ENCODE measurements around the gene DOCK1. TPM values are rescaled to one million over a fixed set of nuclear protein-coding genes. Genes with fewer than 3 reads are reported as not detected.

Gene DOCK1
- total RNA-seq, 1 experiment from 2014 or later: 40.0 TPM

GRCh38 chr10:126909147-126909546, 3.9 kb downstream of the DOCK1 start:
- intact Hi-C loops (cut with micrococcal nuclease): loop anchor here (10.0 kb wide), 1 partner anchor 136 kb away; no protein-coding TSS in a partner anchor
- ChIA-PET CTCF (interaction anchor here (1.4 to 1.7 kb wide), 2 partner anchors 13 to 20 kb away, joined by 3 to 5 read pairs; no protein-coding TSS in a partner anchor), POLR2A (no interaction called here)
- Mint-ChIP-seq H3K27ac (ENCODE audit: low read depth, unreplicated experiment) (no peak overlapping the region), H3K9me3 (ENCODE audit: unreplicated experiment) (no peaks in the 10 kb centered on the region), H3K4me3 (ENCODE audit: unreplicated experiment) (no peak overlapping the region), H3K27me3 (ENCODE audit: insufficient read depth, unreplicated experiment) (no peaks in the 10 kb centered on the region), H3K4me1 (ENCODE audit: insufficient read depth, unreplicated experiment) (peaks cover 36% of the 10 kb centered on the region), H3K36me3 (ENCODE audit: insufficient read depth, unreplicated experiment) (peaks cover 7% of the 10 kb centered on the region)
- no TSS peak for BruUV-seq (replicated peaks)
- no peak for TF ChIP-seq CTCF (IDR thresholded peaks at IDR 0.05; ENCODE audit: unreplicated experiment)
- DNase-seq (ENCODE audit: unreplicated experiment): no peak

GRCh38 chr10:126910196-126910595, 5.0 kb downstream of the DOCK1 start:
- ChIA-PET CTCF (interaction anchor here (0.6 to 1.7 kb wide), 3 partner anchors 12 to 100 kb away, joined by 3 to 5 read pairs (median 3); no protein-coding TSS in a partner anchor), POLR2A (no interaction called here)
- intact Hi-C loops (cut with micrococcal nuclease): no loop called here
- Mint-ChIP-seq H3K36me3 (ENCODE audit: insufficient read depth, unreplicated experiment) (peaks cover 7% of the 10 kb centered on the region), H3K4me3 (ENCODE audit: unreplicated experiment) (no peak overlapping the region), H3K27me3 (ENCODE audit: insufficient read depth, unreplicated experiment) (no peaks in the 10 kb centered on the region), H3K27ac (ENCODE audit: low read depth, unreplicated experiment) (no peak overlapping the region), H3K4me1 (ENCODE audit: insufficient read depth, unreplicated experiment) (peaks cover 30% of the 10 kb centered on the region), H3K9me3 (ENCODE audit: unreplicated experiment) (no peaks in the 10 kb centered on the region)
- no TSS peak for BruUV-seq (replicated peaks)
- DNase-seq (ENCODE audit: unreplicated experiment): no peak
- TF ChIP-seq CTCF (IDR thresholded peaks at IDR 0.05; ENCODE audit: unreplicated experiment): no peak

GRCh38 chr10:126910798-126911197, 5.6 kb downstream of the DOCK1 start:
- TF ChIP-seq CTCF (IDR thresholded peaks at IDR 0.05; ENCODE audit: unreplicated experiment): no peak
- POLR2A ChIA-PET: no interaction called here
- Mint-ChIP-seq H3K36me3 (ENCODE audit: insufficient read depth, unreplicated experiment) (peaks cover 7% of the 10 kb centered on the region), H3K27ac (ENCODE audit: low read depth, unreplicated experiment) (no peak overlapping the region), H3K27me3 (ENCODE audit: insufficient read depth, unreplicated experiment) (no peaks in the 10 kb centered on the region), H3K4me3 (ENCODE audit: unreplicated experiment) (no peak overlapping the region), H3K9me3 (ENCODE audit: unreplicated experiment) (no peaks in the 10 kb centered on the region), H3K4me1 (ENCODE audit: insufficient read depth, unreplicated experiment) (peaks cover 30% of the 10 kb centered on the region)
- intact Hi-C loops (cut with micrococcal nuclease): no loop called here
- DNase-seq (ENCODE audit: unreplicated experiment): no peak
- CTCF ChIA-PET: interaction anchor here (0.6 kb wide), 2 partner anchors 101 to 1413 kb away, joined by 3 read pairs; no protein-coding TSS in a partner anchor
- BruUV-seq (replicated peaks): no TSS peak

- CTCF ChIA-PET: interaction anchor here (0.6 kb wide), 1 partner anchor 1413 kb away, joined by 3 read pairs; no protein-coding TSS in a partner anchor
- peaks cover 7% of the 10 kb centered on the region for H3K36me3 Mint-ChIP-seq (ENCODE audit: insufficient read depth, unreplicated experiment)
Measured at GRCh38 chr10:126911301-126911700, 6.1 kb downstream of the DOCK1 start.

More at GRCh38 chr10:126911301-126911700, 6.1 kb downstream of the DOCK1 start:
- Mint-ChIP-seq H3K4me1 (ENCODE audit: insufficient read depth, unreplicated experiment) (peaks cover 30% of the 10 kb centered on the region), H3K9me3 (ENCODE audit: unreplicated experiment) (no peaks in the 10 kb centered on the region), H3K4me3 (ENCODE audit: unreplicated experiment) (no peak overlapping the region), H3K27me3 (ENCODE audit: insufficient read depth, unreplicated experiment) (no peaks in the 10 kb centered on the region), H3K27ac (ENCODE audit: low read depth, unreplicated experiment) (no peak overlapping the region)
- intact Hi-C loops (cut with micrococcal nuclease): no loop called here
- no peak for TF ChIP-seq CTCF (IDR thresholded peaks at IDR 0.05; ENCODE audit: unreplicated experiment)
- no TSS peak for BruUV-seq (replicated peaks)
- no peak for DNase-seq (ENCODE audit: unreplicated experiment)
- POLR2A ChIA-PET: no interaction called here
